ENCODE measurements around the gene STPG3.
"Not testable (repeated sequence)": the region's sequence is repeated elsewhere in the genome, so short reads cannot be mapped to it uniquely, and the experiment has no call there.

Gene STPG3

GRCh38 chr9:137233143-137233980 is 17.7 kb upstream of the STPG3 start:
- DNase-seq (ENCODE audit: low read depth in 2 of 2): no peak

DNA sequence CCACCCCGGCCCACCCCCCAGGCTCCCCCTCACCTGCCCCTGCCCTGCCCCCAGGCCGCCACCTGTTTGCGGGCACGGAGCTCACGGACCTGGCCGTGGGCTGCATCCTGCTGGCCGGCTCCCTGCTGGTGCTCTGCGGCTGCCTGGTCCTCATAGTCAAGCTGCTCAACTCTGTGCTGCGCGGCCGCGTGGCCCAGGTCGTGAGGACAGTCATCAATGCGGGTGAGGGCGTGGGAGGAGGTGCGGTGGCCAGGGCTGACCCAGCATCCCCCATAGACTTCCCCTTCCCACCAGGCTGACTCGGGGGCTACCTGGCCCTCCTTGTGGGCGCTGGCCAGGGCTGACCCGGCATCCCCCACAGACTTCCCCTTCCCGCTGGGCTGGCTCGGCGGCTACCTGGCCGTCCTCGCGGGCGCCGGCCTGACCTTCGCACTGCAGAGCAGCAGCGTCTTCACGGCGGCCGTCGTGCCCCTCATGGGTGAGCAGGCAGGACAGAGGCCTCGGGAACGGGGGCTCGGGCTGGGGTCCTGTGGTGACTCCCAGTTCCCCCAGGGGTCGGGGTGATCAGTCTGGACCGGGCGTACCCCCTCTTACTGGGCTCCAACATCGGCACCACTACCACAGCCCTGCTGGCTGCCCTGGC is 16.9 kb upstream of the STPG3 start:
- no peak for DNase-seq (ENCODE audit: low read depth in 2 of 2)

- no peak for DNase-seq (ENCODE audit: low read depth in 2 of 2)
These were observed 16.2 kb upstream of the STPG3 start for GRCh38 chr9:137234758-137235423.

- no peak for DNase-seq (ENCODE audit: low read depth in 2 of 2)
These were observed 15.5 kb upstream of the STPG3 start for GRCh38 chr9:137235424-137236237.

GRCh38 chr9:137236238-137236935 is 14.7 kb upstream of the STPG3 start:
- peak; percentile 80 to 81 for DNase-seq (ENCODE audit: low read depth in 2 of 2)

DNA sequence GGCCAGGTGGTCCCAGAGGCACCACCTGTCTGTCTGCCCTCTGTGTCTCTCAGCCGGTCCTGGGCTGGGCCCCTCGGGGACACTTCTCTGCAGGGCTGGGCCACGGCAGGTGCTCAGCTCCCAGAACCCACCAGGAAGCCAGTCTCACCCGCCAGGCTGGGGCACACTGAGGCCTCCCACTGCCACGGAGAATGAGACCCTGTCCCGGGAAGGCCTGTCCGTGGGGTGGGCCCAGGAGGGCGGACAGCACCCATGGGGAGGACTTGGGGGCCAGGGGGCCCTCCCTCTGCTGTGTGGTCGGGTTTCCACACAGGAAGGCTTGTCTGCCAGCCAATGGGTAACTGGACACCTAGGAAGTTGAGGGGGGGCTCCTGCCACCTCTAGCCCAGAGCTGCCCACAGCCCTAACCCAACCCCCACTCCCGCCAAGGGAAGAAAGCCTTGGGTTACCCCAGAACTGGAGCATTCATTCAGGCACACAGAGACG is 14.1 kb upstream of the STPG3 start:
- DNase-seq (ENCODE audit: low read depth in 2 of 2): no peak

- DNase-seq (ENCODE audit: low read depth in 2 of 2): no peak
These were observed 13.0 kb upstream of the STPG3 start for GRCh38 chr9:137237759-137238726.

GRCh38 chr9:137239541-137240200 is 11.4 kb upstream of the STPG3 start:
- DNase-seq (ENCODE audit: low read depth in 2 of 2): not testable (repeated sequence)

GRCh38 chr9:137240318-137240840 is 10.7 kb upstream of the STPG3 start:
- peak; percentile 52 to 58 for DNase-seq (ENCODE audit: low read depth in 2 of 2)

DNA sequence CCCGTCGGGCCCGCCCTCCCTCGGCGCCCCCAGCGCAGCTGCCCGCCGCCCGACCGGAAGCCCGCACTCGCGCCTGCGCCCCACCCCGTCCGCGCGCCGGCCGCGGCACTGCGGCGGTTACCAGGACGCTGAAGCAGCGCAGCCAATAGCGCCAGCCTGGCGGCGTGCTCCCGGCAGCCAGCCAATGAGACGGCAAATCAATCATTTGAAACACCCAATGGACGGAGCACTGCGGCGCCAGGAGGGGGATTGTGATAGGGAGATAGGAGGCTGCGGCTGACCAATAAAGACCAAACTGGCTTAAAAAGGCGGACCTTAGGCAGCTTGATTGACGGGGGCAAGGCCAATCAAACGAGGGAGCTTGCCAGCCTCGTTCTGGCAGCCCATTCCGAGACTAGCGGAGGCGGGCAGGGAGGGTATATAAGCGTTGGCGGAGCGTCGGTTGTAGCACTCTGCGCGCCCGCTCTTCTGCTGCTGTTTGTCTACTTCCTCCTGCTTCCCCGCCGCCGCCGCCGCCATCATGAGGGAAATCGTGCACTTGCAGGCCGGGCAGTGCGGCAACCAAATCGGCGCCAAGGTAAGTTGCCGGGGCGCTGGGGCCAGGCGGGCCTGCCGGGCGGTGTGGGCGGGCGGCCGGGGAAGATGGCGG is 10.1 kb upstream of the STPG3 start, which contains the start of gene TUBB4B:
Gene TUBB4B, plus strand, starts transcription at position 447 of the 649 bp plus-strand sequence. Its CDS starts 74 bp downstream, at position 521.
- DNase-seq (ENCODE audit: low read depth in 2 of 2): peak; percentile 93 to 98

GRCh38 chr9:137241490-137242268 is 9.4 kb upstream of the STPG3 start:
- DNase-seq (ENCODE audit: low read depth in 2 of 2): peak; percentile 54 to 60

DNA sequence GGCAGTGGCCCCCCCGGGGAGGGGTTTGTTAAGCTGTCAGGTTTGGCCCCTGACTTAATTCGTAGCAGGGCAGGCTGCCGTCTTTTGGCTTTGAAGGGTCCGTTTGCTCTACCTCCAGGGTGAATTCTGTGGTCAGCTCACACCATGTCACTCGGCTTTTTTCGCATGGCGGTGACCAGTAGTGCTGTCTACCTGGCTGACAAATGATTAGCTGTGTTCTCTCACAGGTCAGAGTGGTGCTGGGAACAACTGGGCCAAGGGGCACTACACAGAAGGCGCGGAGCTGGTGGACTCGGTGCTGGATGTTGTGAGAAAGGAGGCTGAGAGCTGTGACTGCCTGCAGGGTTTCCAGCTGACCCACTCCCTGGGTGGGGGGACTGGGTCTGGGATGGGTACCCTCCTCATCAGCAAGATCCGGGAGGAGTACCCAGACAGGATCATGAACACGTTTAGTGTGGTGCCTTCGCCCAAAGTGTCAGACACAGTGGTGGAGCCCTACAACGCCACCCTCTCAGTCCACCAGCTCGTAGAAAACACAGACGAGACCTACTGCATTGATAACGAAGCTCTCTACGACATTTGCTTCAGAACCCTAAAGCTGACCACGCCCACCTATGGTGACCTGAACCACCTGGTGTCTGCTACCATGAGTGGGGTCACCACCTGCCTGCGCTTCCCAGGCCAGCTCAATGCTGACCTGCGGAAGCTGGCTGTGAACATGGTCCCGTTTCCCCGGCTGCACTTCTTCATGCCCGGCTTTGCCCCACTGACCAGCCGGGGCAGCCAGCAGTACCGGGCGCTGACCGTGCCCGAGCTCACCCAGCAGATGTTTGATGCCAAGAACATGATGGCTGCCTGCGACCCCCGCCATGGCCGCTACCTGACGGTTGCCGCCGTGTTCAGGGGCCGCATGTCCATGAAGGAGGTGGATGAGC is 8.6 kb upstream of the STPG3 start:
- DNase-seq (ENCODE audit: low read depth in 2 of 2): no peak

GRCh38 chr9:137243266-137243625 is 7.8 kb upstream of the STPG3 start:
- not testable (repeated sequence) for DNase-seq (ENCODE audit: low read depth in 2 of 2)

DNA sequence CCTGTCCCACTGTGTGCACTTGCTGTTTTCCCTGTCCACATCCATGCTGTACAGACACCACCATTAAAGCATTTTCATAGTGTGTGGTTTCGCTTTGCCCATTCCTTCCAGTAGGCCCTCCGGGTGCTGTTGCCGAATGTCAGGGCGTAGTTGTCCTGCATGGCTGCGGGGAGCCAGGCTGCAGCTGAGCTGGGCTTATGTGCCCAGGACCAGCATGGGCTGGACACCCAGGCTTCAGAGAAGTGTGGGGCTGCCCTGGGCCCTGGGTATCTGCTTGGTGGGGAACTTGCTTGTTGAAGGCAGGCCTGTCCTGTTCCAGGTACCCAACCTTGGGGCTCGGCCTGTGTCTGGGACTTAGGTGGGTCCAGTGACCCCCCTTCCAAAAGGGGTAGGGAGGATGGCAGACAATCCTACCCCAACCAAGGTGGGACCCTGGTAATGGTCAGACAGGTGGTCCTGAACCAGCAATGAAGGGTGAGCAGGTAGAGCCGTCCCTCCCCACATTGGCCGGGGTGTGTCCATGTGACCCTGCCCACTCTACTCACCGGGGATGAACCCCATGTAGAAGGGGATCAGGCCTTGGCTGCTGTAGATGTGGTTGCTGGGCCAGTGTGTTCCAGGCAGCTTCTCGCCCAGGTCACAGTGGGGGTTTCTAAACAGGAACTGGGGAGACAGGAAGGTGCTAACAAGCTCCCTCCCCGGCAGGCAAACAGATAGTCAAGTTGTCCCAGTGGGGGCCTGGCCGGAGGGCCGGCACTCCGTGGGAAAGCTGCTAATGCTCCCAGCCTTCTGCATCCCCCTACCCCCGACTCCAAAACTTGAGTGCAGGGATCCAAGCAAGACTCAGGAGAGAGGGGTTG is 7.2 kb upstream of the STPG3 start:
- no peak for DNase-seq (ENCODE audit: low read depth in 2 of 2)

All from activated CD8-positive, alpha-beta memory T cell treated with anti-CD3 and anti-CD28 coated beads for 4 hours (primary cell).